Spleen (tissue), 7 donors: ENCODE measurements around the gene MRPS34.
A peak's percentile ranks its signal among the peaks of the same experiment; 100 is the strongest.

Source experiments
- POLR2A ChIP-seq, 3 donors: fragments of 450-650 bp; IDR thresholded peaks; one replicate each; pipeline ENCODE4 v1.5.1; 2017; ENCODE audit warnings: antibody characterized with exemption in 3 of 3, mild to moderate bottlenecking in 1 of 3
- POLR2AphosphoS5 ChIP-seq, 3 donors: sonication (generic); formaldehyde crosslinking; IDR thresholded peaks; one replicate each; pipeline ENCODE4 v1.5.1; 2017; ENCODE audit warnings: antibody characterized with exemption in 3 of 3
- TF ChIP-seq, protein P1 (sequence below), 11 experiments: fragments of 200-600 bp in 7 of 11; fragments of 450-650 bp in 4 of 11; sonication (generic) in 4 of 11; IDR thresholded peaks in 8 of 11; conservative IDR thresholded peaks in 3 of 11; 1 replicate in 7 of 11; 2 replicates in 4 of 11; pipeline versions ENCODE4 v1.4.0 to v1.8.0; 2016 to 2021; ENCODE audit warnings: antibody characterized with exemption in 11 of 11, inconsistent platforms in 4 of 11, mild to moderate bottlenecking in 1 of 11
- donor health status: DM: no; HTN: no; CAD: no; lungs with moderate emphysema.
- donor health status: DM: no; HTN: no; CAD: no.
- donor health status: DM: no; HTN: no; CAD: no.

DNA sequence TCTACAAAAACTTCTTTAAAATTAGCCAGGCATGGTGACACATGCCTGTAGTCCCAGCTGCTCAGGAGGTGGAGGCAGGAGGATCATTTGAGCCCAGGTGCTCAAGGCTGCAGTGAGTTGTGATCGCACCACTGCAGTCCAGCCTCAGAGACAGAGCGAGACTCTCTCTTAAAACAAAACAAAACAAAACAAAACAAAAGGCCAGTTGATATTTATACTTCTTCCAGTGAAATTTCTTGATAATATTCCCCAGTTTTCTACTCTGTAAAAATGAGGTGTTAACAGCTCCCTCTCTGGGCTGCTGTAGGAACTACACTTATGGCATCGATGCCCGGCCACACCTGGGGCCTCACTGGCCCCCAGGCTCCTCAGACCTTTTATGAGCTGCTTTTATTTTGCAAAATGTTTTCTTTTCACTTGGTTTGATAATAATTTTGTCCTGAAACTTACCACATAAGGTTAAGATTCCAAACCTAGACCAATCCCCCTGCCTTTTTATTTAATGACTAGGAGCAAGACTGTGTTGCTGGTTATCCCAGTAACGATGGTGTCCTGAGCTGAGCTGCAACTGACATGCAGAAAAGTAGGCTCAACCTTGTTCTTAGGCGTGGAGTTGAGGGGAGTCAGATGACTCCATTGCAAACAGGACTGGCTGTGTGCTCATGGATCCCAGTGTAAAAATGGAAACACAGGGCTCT is 49.3 kb downstream of the MRPS34 start:
- no peak for TF ChIP-seq POLR2AphosphoS5 (IDR thresholded peaks at IDR 0.05)
- TF ChIP-seq POLR2A (IDR thresholded peaks at IDR 0.05), result no peak
- TF ChIP-seq, protein P1, sequence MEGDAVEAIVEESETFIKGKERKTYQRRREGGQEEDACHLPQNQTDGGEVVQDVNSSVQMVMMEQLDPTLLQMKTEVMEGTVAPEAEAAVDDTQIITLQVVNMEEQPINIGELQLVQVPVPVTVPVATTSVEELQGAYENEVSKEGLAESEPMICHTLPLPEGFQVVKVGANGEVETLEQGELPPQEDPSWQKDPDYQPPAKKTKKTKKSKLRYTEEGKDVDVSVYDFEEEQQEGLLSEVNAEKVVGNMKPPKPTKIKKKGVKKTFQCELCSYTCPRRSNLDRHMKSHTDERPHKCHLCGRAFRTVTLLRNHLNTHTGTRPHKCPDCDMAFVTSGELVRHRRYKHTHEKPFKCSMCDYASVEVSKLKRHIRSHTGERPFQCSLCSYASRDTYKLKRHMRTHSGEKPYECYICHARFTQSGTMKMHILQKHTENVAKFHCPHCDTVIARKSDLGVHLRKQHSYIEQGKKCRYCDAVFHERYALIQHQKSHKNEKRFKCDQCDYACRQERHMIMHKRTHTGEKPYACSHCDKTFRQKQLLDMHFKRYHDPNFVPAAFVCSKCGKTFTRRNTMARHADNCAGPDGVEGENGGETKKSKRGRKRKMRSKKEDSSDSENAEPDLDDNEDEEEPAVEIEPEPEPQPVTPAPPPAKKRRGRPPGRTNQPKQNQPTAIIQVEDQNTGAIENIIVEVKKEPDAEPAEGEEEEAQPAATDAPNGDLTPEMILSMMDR (IDR thresholded peaks at IDR 0.05 in 8 of 11, conservative IDR thresholded peaks at IDR 0.05 in 3 of 11), result peak in 10 of 11 experiments; percentile 61 to 92 (median 87)
